Thyroid gland (tissue), 4 donors: ENCODE results near the gene SPON1.

Experiments used
- POLR2A ChIP-seq, 2 donors: fragments of 450-650 bp; IDR thresholded peaks; one replicate each; pipeline ENCODE4 v1.6.1; 2017; ENCODE audit warnings: antibody characterized with exemption in 2 of 2, mild to moderate bottlenecking in 2 of 2, moderate library complexity in 1 of 2
- TF ChIP-seq, protein P1 (sequence below), 6 experiments: fragments of 200-600 bp in 3 of 6; fragments of 450-650 bp in 3 of 6; sonication (generic) in 3 of 6; IDR thresholded peaks; one replicate each; pipeline ENCODE4 v1.5.1; 2016 to 2019; ENCODE audit warnings: antibody characterized with exemption in 6 of 6, mild to moderate bottlenecking in 2 of 6, inconsistent platforms in 1 of 6, moderate library complexity in 1 of 6

DNA sequence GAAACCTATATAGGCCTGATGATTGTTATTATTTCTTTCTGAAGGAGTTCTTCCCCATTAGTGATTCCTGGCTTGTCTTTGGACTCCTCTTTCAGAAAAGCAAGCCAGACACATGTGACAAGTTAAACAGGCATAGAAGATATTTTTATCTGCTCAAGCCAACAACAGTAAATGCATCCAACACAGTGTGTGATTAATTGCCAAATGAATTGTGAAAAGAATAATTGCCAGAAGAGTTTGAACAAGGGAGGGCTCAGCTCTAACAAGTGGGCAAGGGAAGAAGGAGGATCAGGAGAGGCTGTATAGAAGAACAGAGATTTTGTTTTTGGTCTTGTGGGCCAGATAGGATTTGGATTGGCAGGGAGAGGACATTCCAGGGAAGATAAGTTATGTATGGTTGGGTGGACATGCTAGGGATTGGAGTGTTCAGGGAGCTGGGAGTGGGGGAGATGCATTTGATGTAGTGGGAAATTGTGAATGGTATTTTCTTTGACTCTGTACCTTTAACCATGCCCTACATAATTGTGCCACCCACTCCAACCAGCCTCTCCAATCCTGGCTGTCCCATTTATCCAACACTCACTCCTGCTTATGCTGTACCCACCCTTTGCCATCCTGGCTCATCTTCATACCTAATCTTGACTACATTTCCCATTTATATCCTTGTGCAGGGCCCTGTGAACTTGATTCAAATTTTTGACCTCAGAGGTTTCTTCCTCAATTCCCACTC is 223.7 kb downstream of the SPON1 start:
- TF ChIP-seq, protein P1, sequence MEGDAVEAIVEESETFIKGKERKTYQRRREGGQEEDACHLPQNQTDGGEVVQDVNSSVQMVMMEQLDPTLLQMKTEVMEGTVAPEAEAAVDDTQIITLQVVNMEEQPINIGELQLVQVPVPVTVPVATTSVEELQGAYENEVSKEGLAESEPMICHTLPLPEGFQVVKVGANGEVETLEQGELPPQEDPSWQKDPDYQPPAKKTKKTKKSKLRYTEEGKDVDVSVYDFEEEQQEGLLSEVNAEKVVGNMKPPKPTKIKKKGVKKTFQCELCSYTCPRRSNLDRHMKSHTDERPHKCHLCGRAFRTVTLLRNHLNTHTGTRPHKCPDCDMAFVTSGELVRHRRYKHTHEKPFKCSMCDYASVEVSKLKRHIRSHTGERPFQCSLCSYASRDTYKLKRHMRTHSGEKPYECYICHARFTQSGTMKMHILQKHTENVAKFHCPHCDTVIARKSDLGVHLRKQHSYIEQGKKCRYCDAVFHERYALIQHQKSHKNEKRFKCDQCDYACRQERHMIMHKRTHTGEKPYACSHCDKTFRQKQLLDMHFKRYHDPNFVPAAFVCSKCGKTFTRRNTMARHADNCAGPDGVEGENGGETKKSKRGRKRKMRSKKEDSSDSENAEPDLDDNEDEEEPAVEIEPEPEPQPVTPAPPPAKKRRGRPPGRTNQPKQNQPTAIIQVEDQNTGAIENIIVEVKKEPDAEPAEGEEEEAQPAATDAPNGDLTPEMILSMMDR (IDR thresholded peaks at IDR 0.05) = no peak
- no peak for TF ChIP-seq POLR2A (IDR thresholded peaks at IDR 0.05)
